Keratinocyte (primary cell): Measurements from ENCODE around the gene ARCN1. TPM values are rescaled to one million over a fixed set of nuclear protein-coding genes. Genes with fewer than 3 reads are reported as not detected.
A peak's percentile ranks its signal among the peaks of the same experiment; 100 is the strongest.

ENCODE experiments used
- DNase-seq: peaks from one replicate; pipeline ENCODE4 v3.0.0-alpha.2; 2011; ENCODE audit warnings: low read depth, missing footprints, low spot score
- FAIRE-seq: peaks from 2 replicates; lab custom pipeline; 2011; peaks lifted over from hg19 to GRCh38; lab: Jason Lieb, UNC
- H2AFZ ChIP-seq: 2 replicates; pipeline ENCODE4 v1.6.0; 2012; ENCODE audit warnings: low read length, control low read depth, inconsistent platforms; ENCODE audit not compliant: control insufficient read depth
- H3K27ac ChIP-seq: 2 replicates; pipeline ENCODE4 v1.5.1; 2011; ENCODE audit warnings: low read length; ENCODE audit not compliant: control insufficient read depth, insufficient read depth
- H3K27me3 ChIP-seq: 3 replicates; pipeline ENCODE4 v1.6.0; 2011; ENCODE audit warnings: low read length; ENCODE audit not compliant: control insufficient read depth, insufficient read depth; ENCODE audit errors: extremely low read depth
- H3K36me3 ChIP-seq, 2 experiments: 2 replicates in 1 of 2; 3 replicates in 1 of 2; pipeline ENCODE4 v1.5.1; 2011; ENCODE audit warnings: low read length in 2 of 2, mild to moderate bottlenecking in 1 of 2; ENCODE audit not compliant: control insufficient read depth in 2 of 2, insufficient read depth in 2 of 2; ENCODE audit errors: extremely low read depth in 1 of 2
- H3K4me1 ChIP-seq: 3 replicates; pipeline ENCODE4 v1.5.1; 2011; ENCODE audit warnings: low read length; ENCODE audit not compliant: control insufficient read depth, insufficient read depth; ENCODE audit errors: extremely low read depth
- H3K4me2 ChIP-seq: 3 replicates; pipeline ENCODE4 v1.6.0; 2011; ENCODE audit warnings: low read depth, low read length; ENCODE audit not compliant: control insufficient read depth, insufficient read depth; ENCODE audit errors: extremely low read depth
- H3K4me3 ChIP-seq, 3 experiments: fragments of 200-600 bp in 1 of 3; sonication (generic) in 1 of 3; 2 replicates in 2 of 3; 3 replicates in 1 of 3; pipeline ENCODE4 v1.5.1; 2011 to 2016; ENCODE audit warnings: low read length in 3 of 3, mild to moderate bottlenecking in 3 of 3, control low read depth in 2 of 3, inconsistent platforms in 1 of 3, low read depth in 1 of 3, mixed read lengths in 1 of 3, mixed run types in 1 of 3, moderate library complexity in 1 of 3; ENCODE audit not compliant: control insufficient read depth in 2 of 3, insufficient read depth in 2 of 3; ENCODE audit errors: extremely low read depth in 1 of 3
- H3K79me2 ChIP-seq: 2 replicates; pipeline ENCODE4 v1.6.0; 2012; ENCODE audit warnings: low read length; ENCODE audit not compliant: control insufficient read depth, insufficient read depth
- H3K9ac ChIP-seq: 3 replicates; pipeline ENCODE4 v1.6.0; 2011; ENCODE audit warnings: low read length; ENCODE audit not compliant: control insufficient read depth, insufficient read depth; ENCODE audit errors: extremely low read depth
- H3K9me1 ChIP-seq: 3 replicates; pipeline ENCODE4 v1.6.0; 2011; ENCODE audit warnings: low read length; ENCODE audit not compliant: control insufficient read depth, insufficient read depth; ENCODE audit errors: extremely low read depth
- H3K9me3 ChIP-seq: 2 replicates; pipeline ENCODE4 v1.5.1; 2012; ENCODE audit warnings: low read depth, low read length; ENCODE audit not compliant: control insufficient read depth
- H4K20me1 ChIP-seq: 3 replicates; pipeline ENCODE4 v1.6.0; 2011; ENCODE audit warnings: low read length; ENCODE audit not compliant: control insufficient read depth, insufficient read depth; ENCODE audit errors: extremely low read depth
- EZH2 ChIP-seq: IDR thresholded peaks from one replicate; pipeline ENCODE4 v1.6.1; 2012; ENCODE audit warnings: inconsistent platforms, mild to moderate bottlenecking, low read length, moderate library complexity
- dilution Hi-C: fragments of 300-500 bp; cut with MboI; formaldehyde crosslinking; loops from one replicate; pipeline ENCODE4 v1.7.0; 2020; ENCODE audit warnings: low sequenced_read_pairs; ENCODE audit not compliant: extremely low pct_ligation_motif_present
- polyA minus RNA-seq, 3 experiments: library from RNA; depleted of rRNA, polyadenylated mRNA; stranded (reverse); fragments of >200 nt; gene quantifications; 1 replicate in 1 of 3; 2 replicates in 1 of 3; 3 replicates in 1 of 3; pipeline ENCODE4 v1.2.3, GENCODE V29; 2011
- polyA plus RNA-seq, 5 experiments: library from polyadenylated mRNA; depleted of rRNA in 3 of 5; stranded (reverse) in 3 of 5; stranded (forward) in 1 of 5; unstranded in 1 of 5; fragments of >200 nt; gene quantifications; 1 replicate in 1 of 5; 2 replicates in 3 of 5; 3 replicates in 1 of 5; pipeline versions ENCODE4 v1.2.1 to v1.2.3, GENCODE V29; 2011 to 2012; ENCODE audit warnings: missing spikeins in 2 of 5, low read depth in 1 of 5, low replicate concordance in 1 of 5
- TF ChIP-seq, protein P1 (sequence below), 3 experiments: IDR thresholded peaks in 1 of 3; conservative IDR thresholded peaks in 1 of 3; optimal IDR thresholded peaks in 1 of 3; 2 replicates in 2 of 3; 3 replicates in 1 of 3; pipeline versions ENCODE3 to v1.5.1; 2011; ENCODE audit warnings: low read length in 3 of 3, mild to moderate bottlenecking in 3 of 3, moderate library complexity in 2 of 3, control low read depth in 1 of 3, inconsistent platforms in 1 of 3; ENCODE audit not compliant: insufficient read depth in 2 of 3; ENCODE audit errors: extremely low read depth in 1 of 3

Gene ARCN1
- polyA plus RNA-seq (121 to 216 TPM (median 150 TPM) in 3 replicates), polyA minus RNA-seq (63.8 to 140 TPM (median 118 TPM) in 3 replicates)
- 77.9 TPM for polyA plus RNA-seq (2011; ENCODE audit: low read depth)
- 127 and 260 TPM in 2 replicates for polyA plus RNA-seq (2011; cell fraction: cytosol; rRNA removed)
- polyA plus RNA-seq (2011; cell fraction: nucleus; rRNA removed) = 159 and 176 TPM in 2 replicates
- 65.9 and 120 TPM in 2 replicates for polyA plus RNA-seq (2012; ENCODE audit: low replicate concordance)
- polyA minus RNA-seq (2011; cell fraction: cytosol; rRNA and poly(A)+ RNA removed) = 101 TPM
- polyA minus RNA-seq (2011; cell fraction: nucleus; rRNA and poly(A)+ RNA removed) = 49.7 and 81.6 TPM in 2 replicates

- H2AFZ ChIP-seq = peak within 1 kb of the TSS; percentile 93
- H3K79me2 ChIP-seq = peaks cover 51% of the 10 kb centered on the region
Measured at GRCh38 chr11:118572061-118572980, at the start of gene ARCN1. TSS of gene ARCN1 (plus strand) at chr11:118572409. CDS start at chr11:118572548, 139 bp downstream.

DNA sequence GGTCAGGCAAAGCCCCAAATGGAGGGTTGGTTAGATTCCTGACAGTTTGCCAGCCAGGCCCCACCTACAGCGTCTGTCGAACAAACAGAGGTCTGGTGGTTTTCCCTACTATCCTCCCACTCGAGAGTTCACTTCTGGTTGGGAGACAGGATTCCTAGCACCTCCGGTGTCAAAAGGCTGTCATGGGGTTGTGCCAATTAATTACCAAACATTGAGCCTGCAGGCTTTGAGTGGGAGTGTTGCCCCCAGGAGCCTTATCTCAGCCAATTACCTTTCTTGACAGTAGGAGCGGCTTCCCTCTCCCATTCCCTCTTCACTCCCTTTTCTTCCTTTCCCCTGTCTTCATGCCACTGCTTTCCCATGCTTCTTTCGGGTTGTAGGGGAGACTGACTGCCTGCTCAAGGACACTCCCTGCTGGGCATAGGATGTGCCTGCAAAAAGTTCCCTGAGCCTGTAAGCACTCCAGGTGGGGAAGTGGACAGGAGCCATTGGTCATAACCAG is 49.6 kb upstream of the ARCN1 start:
- FAIRE-seq (no peak), DNase-seq (no peak)
- Histone ChIP-seq H3K27me3 (no peaks in the 10 kb centered on the region), H3K4me1 (no peaks in the 10 kb centered on the region), H3K9me1 (no peaks in the 10 kb centered on the region), H4K20me1 (no peaks in the 10 kb centered on the region), H3K9me3 (no peaks in the 10 kb centered on the region), H2AFZ (no peak overlapping the region), H3K4me2 (no peak overlapping the region), H3K27ac (no peak overlapping the region), H3K79me2 (no peaks in the 10 kb centered on the region), H3K4me3 (no peak overlapping the region), H3K9ac (no peak overlapping the region), H3K36me3 (peaks cover 28 to 39% of the 10 kb centered on the region in 2 experiments)
- dilution Hi-C loops = no loop called here
- TF ChIP-seq, protein P1, sequence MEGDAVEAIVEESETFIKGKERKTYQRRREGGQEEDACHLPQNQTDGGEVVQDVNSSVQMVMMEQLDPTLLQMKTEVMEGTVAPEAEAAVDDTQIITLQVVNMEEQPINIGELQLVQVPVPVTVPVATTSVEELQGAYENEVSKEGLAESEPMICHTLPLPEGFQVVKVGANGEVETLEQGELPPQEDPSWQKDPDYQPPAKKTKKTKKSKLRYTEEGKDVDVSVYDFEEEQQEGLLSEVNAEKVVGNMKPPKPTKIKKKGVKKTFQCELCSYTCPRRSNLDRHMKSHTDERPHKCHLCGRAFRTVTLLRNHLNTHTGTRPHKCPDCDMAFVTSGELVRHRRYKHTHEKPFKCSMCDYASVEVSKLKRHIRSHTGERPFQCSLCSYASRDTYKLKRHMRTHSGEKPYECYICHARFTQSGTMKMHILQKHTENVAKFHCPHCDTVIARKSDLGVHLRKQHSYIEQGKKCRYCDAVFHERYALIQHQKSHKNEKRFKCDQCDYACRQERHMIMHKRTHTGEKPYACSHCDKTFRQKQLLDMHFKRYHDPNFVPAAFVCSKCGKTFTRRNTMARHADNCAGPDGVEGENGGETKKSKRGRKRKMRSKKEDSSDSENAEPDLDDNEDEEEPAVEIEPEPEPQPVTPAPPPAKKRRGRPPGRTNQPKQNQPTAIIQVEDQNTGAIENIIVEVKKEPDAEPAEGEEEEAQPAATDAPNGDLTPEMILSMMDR (optimal IDR thresholded peaks at IDR 0.05 in 1 of 3, IDR thresholded peaks at IDR 0.05 in 1 of 3, conservative IDR thresholded peaks at IDR 0.05 in 1 of 3; ENCODE audit: extremely low read depth in 1 of 3, insufficient read depth in 2 of 3, low read length in 3 of 3) = peak; percentile 47 to 57 (median 51)
- TF ChIP-seq EZH2 = no peak

More at GRCh38 chr11:118572061-118572980, at the start of gene ARCN1:
- Histone ChIP-seq H3K9me1 (no peaks in the 10 kb centered on the region), H3K27ac (peak within 1 kb of the TSS; percentile 81), H3K27me3 (no peaks in the 10 kb centered on the region), H3K4me3 (peak within 1 kb of the TSS; percentile 79 to 98 (median 80)), H3K36me3 (peaks cover 0 to under 1% of the 10 kb centered on the region in 2 experiments), H3K9ac (peak within 1 kb of the TSS; percentile 99), H3K9me3 (no peaks in the 10 kb centered on the region), H4K20me1 (peaks cover 2% of the 10 kb centered on the region), H3K4me1 (peaks cover 18% of the 10 kb centered on the region), H3K4me2 (peak within 1 kb of the TSS; percentile 80)
- no peak for TF ChIP-seq EZH2
- TF ChIP-seq, protein P1 (optimal IDR thresholded peaks at IDR 0.05 in 1 of 3, IDR thresholded peaks at IDR 0.05 in 1 of 3, conservative IDR thresholded peaks at IDR 0.05 in 1 of 3; ENCODE audit: extremely low read depth in 1 of 3, insufficient read depth in 2 of 3, low read length in 3 of 3) = peak in 1 of 3 experiments; percentile 15
- dilution Hi-C loops = no loop called here
- FAIRE-seq = no peak
- peak; percentile 57 for DNase-seq
